NCI-H128 (cell line): ENCODE results near the gene OR5V1.
"Not testable (repeated sequence)": the region's sequence is repeated elsewhere in the genome, so short reads cannot be mapped to it uniquely, and the experiment has no call there.

ENCODE experiments used
- DNase-seq: peaks from one replicate; lab custom pipeline; 2025; ENCODE audit not compliant: unreplicated experiment; lab: John Stamatoyannopoulos, UW

The OR5V1 gene

GRCh38 chr6:29368765-29369164, at the start of gene OR5V1:
Gene OR5V1, minus strand, starts transcription at chr6:29368865. Its CDS starts 12,670 bp downstream, at chr6:29356195.
- DNase-seq, result no peak

GRCh38 chr6:29414588-29414987, 45.9 kb upstream of the OR5V1 start, which contains the start of gene OR12D1:
Gene OR12D1, plus strand, starts transcription at chr6:29414928.
- no peak for DNase-seq

- DNase-seq, result no peak
Measured at GRCh38 chr6:29403801-29404200, 35.1 kb upstream of the OR5V1 start.

GRCh38 chr6:29399525-29399924, 30.9 kb upstream of the OR5V1 start:
- no peak for DNase-seq

GRCh38 chr6:29395331-29395730, 26.7 kb upstream of the OR5V1 start, which contains the start of gene OR12D2:
Gene OR12D2, plus strand, starts transcription at chr6:29395631. Its CDS starts 1,069 bp downstream, at chr6:29396700.
- no peak for DNase-seq

- DNase-seq, result no peak
Measured at GRCh38 chr6:29388533-29388932, 19.9 kb upstream of the OR5V1 start.

- no peak for DNase-seq
Measured at GRCh38 chr6:29376003-29376402, 7.3 kb upstream of the OR5V1 start.

- no peak for DNase-seq
Measured at GRCh38 chr6:29375191-29375590, 6.5 kb upstream of the OR5V1 start, which contains the start of gene OR12D3. Gene OR12D3, minus strand, starts transcription at chr6:29375291. Its CDS starts 4 bp downstream, at chr6:29375287.

- no peak for DNase-seq
Measured at GRCh38 chr6:29355603-29356002, 13.1 kb downstream of the OR5V1 start.

- no peak for DNase-seq
Measured at GRCh38 chr6:29354980-29355379, 13.7 kb downstream of the OR5V1 start.

- not testable (repeated sequence) for DNase-seq
Measured at GRCh38 chr6:29349348-29349747, 19.3 kb downstream of the OR5V1 start.

- no peak for DNase-seq
Measured at GRCh38 chr6:29345380-29345779, 23.3 kb downstream of the OR5V1 start.

- no peak for DNase-seq
Measured at GRCh38 chr6:29336269-29336668, 32.4 kb downstream of the OR5V1 start.

- DNase-seq, result no peak
Measured at GRCh38 chr6:29332676-29333075, 36.0 kb downstream of the OR5V1 start.

- no peak for DNase-seq
Measured at GRCh38 chr6:29325777-29326176, 42.9 kb downstream of the OR5V1 start.

- DNase-seq, result not testable (repeated sequence)
Measured at GRCh38 chr6:29323332-29323731, 45.3 kb downstream of the OR5V1 start.

- no peak for DNase-seq
Measured at GRCh38 chr6:29319931-29320330, 48.7 kb downstream of the OR5V1 start.
